Heart left ventricle (tissue), 13 donors: ENCODE results near the gene C2CD3.

Experiments used
- POLR2A ChIP-seq, 2 donors: fragments of 450-650 bp; IDR thresholded peaks; one replicate each; pipeline ENCODE4 v1.6.1; 2017; ENCODE audit warnings: antibody characterized with exemption in 2 of 2, mild to moderate bottlenecking in 2 of 2, moderate library complexity in 2 of 2
- TF ChIP-seq, protein P1 (sequence below), 12 donors: fragments of 200-600 bp; sonication (generic) in 4 of 12; IDR thresholded peaks; one replicate each; pipeline versions ENCODE4 v1.5.0 to v1.8.0; 2018 to 2022; ENCODE audit warnings: antibody characterized with exemption in 12 of 12, mild to moderate bottlenecking in 5 of 12
- donor health status: ischemic (EF 13 %, LVEDD 7.1; RV severe dilation, severe dysfunction).
- donor health status: DM: no; HTN: yes; CAD: no.
- donor health status: DM: no; HTN: no; CAD: no.
- donor health status: ischemic (EF 25% LVEDD 6.9; RV normal size, moderate dysfunction).
- donor health status: ischemic (EF 25% LVEDD 5.7; RV mildly dilated, moderate dysfunction).
- donor health status: ischemic (EF 35%, LVEDD 5.7; RV mildly dilated, moderate dysfunction).
- donor health status: nonischemic (EF 11% LVEDD 7.7; RV severe dilation, severe dysfunction).
- donor health status: DM: yes; HTN: yes; CAD: no.
- donor health status: PGD.
- donor health status: ischemic (EF 29% LVEDD 5.4; RV normal size, mild dysfunction).
- donor health status: nonischemic (EF 23%, LVEDD 6.1; RV moderate dilation, normal function).

DNA sequence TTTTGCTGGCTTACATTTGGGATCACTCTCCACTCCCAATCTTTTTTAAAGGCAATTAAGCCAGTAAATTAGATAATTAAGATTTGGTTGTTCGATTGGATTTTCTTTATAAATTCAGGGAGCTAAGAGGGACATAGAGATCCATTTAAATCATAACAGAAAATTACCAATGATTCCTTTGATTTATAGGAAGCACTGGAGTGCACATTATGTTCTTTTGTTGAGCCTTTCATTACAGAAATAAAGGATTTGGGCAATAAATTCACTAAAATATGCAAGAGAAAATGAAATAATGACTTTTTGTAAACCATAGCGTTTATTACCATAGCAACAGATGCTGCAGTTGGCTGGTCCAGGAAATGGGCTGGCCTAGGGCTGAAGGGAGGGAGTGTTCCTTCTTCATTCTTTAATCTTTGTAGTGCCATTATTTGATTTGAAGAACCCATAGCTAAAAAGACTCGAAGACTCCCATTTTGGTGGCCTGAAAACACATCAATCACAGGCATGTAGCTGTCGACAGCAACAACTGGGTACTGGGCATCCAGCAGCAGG, 73.0 kb downstream of the C2CD3 start:
- TF ChIP-seq POLR2A (IDR thresholded peaks at IDR 0.05) = no peak
- TF ChIP-seq, protein P1, sequence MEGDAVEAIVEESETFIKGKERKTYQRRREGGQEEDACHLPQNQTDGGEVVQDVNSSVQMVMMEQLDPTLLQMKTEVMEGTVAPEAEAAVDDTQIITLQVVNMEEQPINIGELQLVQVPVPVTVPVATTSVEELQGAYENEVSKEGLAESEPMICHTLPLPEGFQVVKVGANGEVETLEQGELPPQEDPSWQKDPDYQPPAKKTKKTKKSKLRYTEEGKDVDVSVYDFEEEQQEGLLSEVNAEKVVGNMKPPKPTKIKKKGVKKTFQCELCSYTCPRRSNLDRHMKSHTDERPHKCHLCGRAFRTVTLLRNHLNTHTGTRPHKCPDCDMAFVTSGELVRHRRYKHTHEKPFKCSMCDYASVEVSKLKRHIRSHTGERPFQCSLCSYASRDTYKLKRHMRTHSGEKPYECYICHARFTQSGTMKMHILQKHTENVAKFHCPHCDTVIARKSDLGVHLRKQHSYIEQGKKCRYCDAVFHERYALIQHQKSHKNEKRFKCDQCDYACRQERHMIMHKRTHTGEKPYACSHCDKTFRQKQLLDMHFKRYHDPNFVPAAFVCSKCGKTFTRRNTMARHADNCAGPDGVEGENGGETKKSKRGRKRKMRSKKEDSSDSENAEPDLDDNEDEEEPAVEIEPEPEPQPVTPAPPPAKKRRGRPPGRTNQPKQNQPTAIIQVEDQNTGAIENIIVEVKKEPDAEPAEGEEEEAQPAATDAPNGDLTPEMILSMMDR (IDR thresholded peaks at IDR 0.05) = no peak
